ENCODE results near the gene ZNF511.

The ZNF511 gene

DNA sequence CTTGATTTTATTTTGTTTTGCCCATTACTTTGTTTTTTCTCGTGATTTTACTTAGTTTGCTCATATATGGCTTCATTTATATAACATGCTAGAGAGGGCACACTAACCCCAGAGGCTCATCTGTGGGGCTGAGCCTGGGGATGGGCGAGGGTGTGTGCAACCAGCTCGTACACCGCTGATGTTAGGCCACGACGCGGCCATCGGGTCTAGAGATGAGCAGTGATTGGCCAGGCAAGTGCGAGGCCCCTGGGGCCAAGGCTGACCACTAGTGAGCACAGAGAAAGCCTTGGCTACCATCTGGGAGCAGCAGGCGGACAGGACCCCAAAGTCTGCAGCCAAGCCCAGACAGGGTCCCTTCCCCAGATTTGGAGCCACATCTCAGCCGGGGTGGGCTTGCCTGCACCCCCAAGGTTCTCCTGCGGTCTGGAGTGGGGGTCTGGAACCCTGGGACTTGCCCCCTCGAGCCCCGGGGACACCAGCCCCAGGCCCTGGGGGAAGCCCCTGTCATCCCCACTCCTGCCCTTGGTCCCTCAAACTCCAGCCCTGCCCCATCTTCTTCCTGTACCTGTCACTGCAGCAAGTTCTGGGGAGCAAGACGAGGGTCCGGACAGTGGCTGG lies 45.4 kb downstream of the ZNF511 start:
- H3K9me3 Mint-ChIP-seq = no peaks in the 10 kb centered on the region
- no peak overlapping the region for H3K4me3 Mint-ChIP-seq
- peaks cover 3% of the 10 kb centered on the region for H3K27me3 Mint-ChIP-seq
- H3K36me3 Mint-ChIP-seq (ENCODE audit: low read depth) = no peaks in the 10 kb centered on the region
- H3K4me1 Mint-ChIP-seq (ENCODE audit: low read depth) = peaks cover 7% of the 10 kb centered on the region
- no peak overlapping the region for H3K27ac Mint-ChIP-seq

- H3K36me3 Mint-ChIP-seq (ENCODE audit: low read depth) = no peaks in the 10 kb centered on the region
- no peaks in the 10 kb centered on the region for H3K27me3 Mint-ChIP-seq
- no peaks in the 10 kb centered on the region for H3K9me3 Mint-ChIP-seq
- no peak overlapping the region for H3K4me3 Mint-ChIP-seq
- peaks cover 5% of the 10 kb centered on the region for H3K4me1 Mint-ChIP-seq (ENCODE audit: low read depth)
- H3K27ac Mint-ChIP-seq = no peak overlapping the region
Observed at GRCh38 chr10:133354672-133355240, 46.0 kb downstream of the ZNF511 start.

GRCh38 chr10:133355266-133355665 lies 46.6 kb downstream of the ZNF511 start:
- Mint-ChIP-seq H3K27me3 (no peaks in the 10 kb centered on the region), H3K36me3 (ENCODE audit: low read depth) (no peaks in the 10 kb centered on the region), H3K9me3 (no peaks in the 10 kb centered on the region), H3K27ac (no peak overlapping the region), H3K4me3 (no peak overlapping the region), H3K4me1 (ENCODE audit: low read depth) (peaks cover 5% of the 10 kb centered on the region)

DNA sequence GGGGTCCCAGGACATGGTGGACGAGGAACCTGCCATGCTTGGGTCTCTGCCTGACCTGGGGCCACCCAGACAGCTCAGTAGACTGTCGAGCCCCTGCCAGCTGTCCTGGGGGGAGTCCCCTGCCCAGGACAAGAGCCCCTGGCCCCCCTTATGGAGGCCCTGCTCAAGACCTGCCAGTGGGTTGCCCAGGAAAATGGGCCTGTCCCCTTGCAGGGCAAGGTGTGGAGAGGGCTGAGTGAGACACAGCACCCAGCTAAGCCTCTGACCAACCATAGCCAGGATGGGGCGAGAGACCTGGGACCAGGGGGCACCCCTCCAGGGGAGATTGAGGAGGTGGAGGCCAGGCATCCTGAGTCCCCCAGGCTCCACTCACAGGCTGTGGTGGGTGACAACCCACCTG lies 47.3 kb downstream of the ZNF511 start:
- H3K4me1 Mint-ChIP-seq (ENCODE audit: low read depth) = peaks cover 5% of the 10 kb centered on the region
- H3K27ac Mint-ChIP-seq = no peak overlapping the region
- no peaks in the 10 kb centered on the region for H3K27me3 Mint-ChIP-seq
- no peaks in the 10 kb centered on the region for H3K9me3 Mint-ChIP-seq
- no peaks in the 10 kb centered on the region for H3K36me3 Mint-ChIP-seq (ENCODE audit: low read depth)
- H3K4me3 Mint-ChIP-seq = peak overlapping the region; percentile 63

GRCh38 chr10:133356549-133357284 lies 48.0 kb downstream of the ZNF511 start:
- Mint-ChIP-seq H3K4me3 (peak overlapping the region; percentile 84), H3K36me3 (ENCODE audit: low read depth) (peaks cover under 1% of the 10 kb centered on the region), H3K27me3 (no peaks in the 10 kb centered on the region), H3K4me1 (ENCODE audit: low read depth) (peaks cover 11% of the 10 kb centered on the region), H3K9me3 (no peaks in the 10 kb centered on the region), H3K27ac (peak overlapping the region; percentile 52)

GRCh38 chr10:133357285-133358161 lies 48.8 kb downstream of the ZNF511 start, which contains the start of gene FUOM:
TSS of gene FUOM (minus strand) at chr10:133358019. CDS start at chr10:133358007, 12 bp downstream.
- Mint-ChIP-seq H3K4me3 (peak within 1 kb of the TSS; percentile 84), H3K27me3 (no peaks in the 10 kb centered on the region), H3K27ac (peak within 1 kb of the TSS; percentile 58), H3K4me1 (ENCODE audit: low read depth) (peaks cover 16% of the 10 kb centered on the region), H3K9me3 (no peaks in the 10 kb centered on the region), H3K36me3 (ENCODE audit: low read depth) (peaks cover 7% of the 10 kb centered on the region)

GRCh38 chr10:133358162-133358924 lies 49.6 kb downstream of the ZNF511 start:
- no peak overlapping the region for H3K27ac Mint-ChIP-seq

GRCh38 chr10:133358925-133359310 lies 50.2 kb downstream of the ZNF511 start:
- Mint-ChIP-seq H3K4me3 (no peak overlapping the region), H3K27ac (no peak overlapping the region), H3K9me3 (no peaks in the 10 kb centered on the region), H3K27me3 (no peaks in the 10 kb centered on the region), H3K4me1 (ENCODE audit: low read depth) (peaks cover 16% of the 10 kb centered on the region), H3K36me3 (ENCODE audit: low read depth) (peaks cover 7% of the 10 kb centered on the region)

More at GRCh38 chr10:133358162-133358924, 49.6 kb downstream of the ZNF511 start:
- H3K4me1 Mint-ChIP-seq (ENCODE audit: low read depth) = peaks cover 16% of the 10 kb centered on the region
- H3K4me3 Mint-ChIP-seq = no peak overlapping the region
- no peaks in the 10 kb centered on the region for H3K27me3 Mint-ChIP-seq
- peaks cover 7% of the 10 kb centered on the region for H3K36me3 Mint-ChIP-seq (ENCODE audit: low read depth)
- H3K9me3 Mint-ChIP-seq = no peaks in the 10 kb centered on the region

GRCh38 chr10:133359554-133359971 lies 50.8 kb downstream of the ZNF511 start:
- no peak overlapping the region for H3K4me3 Mint-ChIP-seq
- H3K36me3 Mint-ChIP-seq (ENCODE audit: low read depth) = peaks cover 11% of the 10 kb centered on the region
- no peaks in the 10 kb centered on the region for H3K27me3 Mint-ChIP-seq
- peaks cover 16% of the 10 kb centered on the region for H3K4me1 Mint-ChIP-seq (ENCODE audit: low read depth)
- H3K9me3 Mint-ChIP-seq = no peaks in the 10 kb centered on the region
- H3K27ac Mint-ChIP-seq = no peak overlapping the region

- no peak overlapping the region for H3K27ac Mint-ChIP-seq
Observed at GRCh38 chr10:133359972-133360610, 51.4 kb downstream of the ZNF511 start.

GRCh38 chr10:133361227-133361626 lies 52.5 kb downstream of the ZNF511 start:
- H3K4me1 Mint-ChIP-seq (ENCODE audit: low read depth) = peaks cover 12% of the 10 kb centered on the region
- H3K4me3 Mint-ChIP-seq = no peak overlapping the region
- no peak overlapping the region for H3K27ac Mint-ChIP-seq
- H3K36me3 Mint-ChIP-seq (ENCODE audit: low read depth) = peaks cover 14% of the 10 kb centered on the region
- H3K27me3 Mint-ChIP-seq = no peaks in the 10 kb centered on the region
- H3K9me3 Mint-ChIP-seq = no peaks in the 10 kb centered on the region

More at GRCh38 chr10:133359972-133360610, 51.4 kb downstream of the ZNF511 start:
- Mint-ChIP-seq H3K4me1 (ENCODE audit: low read depth) (peaks cover 16% of the 10 kb centered on the region), H3K4me3 (no peak overlapping the region), H3K9me3 (no peaks in the 10 kb centered on the region), H3K36me3 (ENCODE audit: low read depth) (peaks cover 14% of the 10 kb centered on the region), H3K27me3 (no peaks in the 10 kb centered on the region)

DNA sequence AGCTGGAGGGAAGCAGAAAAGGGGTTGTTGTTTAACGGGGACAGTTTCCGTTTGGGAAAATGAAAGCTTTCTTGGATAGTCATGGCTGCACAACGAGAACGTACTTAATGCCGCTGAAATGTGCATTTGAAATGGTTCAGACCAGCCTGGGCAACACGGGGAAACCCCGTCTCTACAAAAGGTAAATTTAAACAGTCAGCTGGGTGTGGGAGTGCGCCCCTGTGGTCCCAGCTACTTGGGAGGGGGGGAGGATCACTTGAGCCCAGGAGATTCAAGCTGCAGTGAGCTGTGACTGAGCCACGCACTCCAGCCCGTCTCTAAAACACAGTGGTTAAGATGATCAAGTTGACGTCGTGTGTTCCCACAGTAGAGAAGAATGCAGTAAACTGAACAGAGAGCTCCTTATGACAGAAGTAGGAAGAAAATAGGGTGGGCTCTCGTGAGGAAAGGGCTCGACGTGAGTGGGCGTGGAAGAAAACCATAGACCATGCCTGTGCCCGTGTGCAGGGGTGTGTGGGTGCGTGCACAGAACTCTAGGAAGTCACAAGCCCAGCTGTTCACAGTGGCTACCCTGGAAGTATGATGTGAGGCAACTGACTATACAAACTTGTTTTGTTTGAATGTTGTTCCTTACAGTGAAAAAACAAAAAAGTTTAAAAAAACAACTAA lies 53.2 kb downstream of the ZNF511 start:
- no peaks in the 10 kb centered on the region for H3K9me3 Mint-ChIP-seq
- no peak overlapping the region for H3K27ac Mint-ChIP-seq
- no peak overlapping the region for H3K4me3 Mint-ChIP-seq

More for the DNA sequence above, 53.2 kb downstream of the ZNF511 start:
- no peaks in the 10 kb centered on the region for H3K27me3 Mint-ChIP-seq
- H3K4me1 Mint-ChIP-seq (ENCODE audit: low read depth) = peaks cover 11% of the 10 kb centered on the region
- H3K36me3 Mint-ChIP-seq (ENCODE audit: low read depth) = peaks cover 14% of the 10 kb centered on the region
